ENCODE results near the gene B4GALNT2.

- no peak for TF ChIP-seq CTCF (IDR thresholded peaks at IDR 0.05; ENCODE audit: low read depth, low read length, poor library complexity, severe bottlenecking)
- TF ChIP-seq EZH2phosphoT487 (IDR thresholded peaks at IDR 0.05; ENCODE audit: borderline replicate concordance, low read length), result no peak
Measured at GRCh38 chr17:49225554-49226236, 93.1 kb downstream of the B4GALNT2 start.
